Ovary (tissue), 9 donors: ENCODE data around the gene CYP4F12. TPM values are rescaled to one million over a fixed set of nuclear protein-coding genes. Genes with fewer than 3 reads are reported as not detected.

ENCODE experiments used
- DNase-seq, 5 donors: peaks; one replicate each; pipeline ENCODE4 v3.0.0-alpha.2; 2019 to 2020
- H3K27ac ChIP-seq, 2 donors: fragments of 200-600 bp; one replicate each; pipeline versions ENCODE4 v1.5.1 to v1.8.0; 2019 to 2022
- H3K27me3 ChIP-seq: fragments of 200-600 bp; one replicate; pipeline ENCODE4 v1.8.0; 2022
- H3K36me3 ChIP-seq: fragments of 200-600 bp; sonication (generic); one replicate; pipeline ENCODE4 v1.5.1; 2019
- H3K4me1 ChIP-seq: one replicate; pipeline ENCODE4 v1.8.1; 2013; ENCODE audit warnings: mild to moderate bottlenecking, moderate library complexity; ENCODE audit not compliant: insufficient read depth
- H3K4me3 ChIP-seq: fragments of 200-600 bp; sonication (generic); one replicate; pipeline ENCODE4 v1.5.1; 2017
- H3K9me3 ChIP-seq, 2 donors: fragments of 200-600 bp in 1 of 2; sonication (generic) in 1 of 2; one replicate each; pipeline versions ENCODE4 v1.5.1 to v1.8.1; 2013 to 2019; ENCODE audit warnings: mild to moderate bottlenecking in 1 of 2, moderate library complexity in 1 of 2
- CTCF ChIP-seq, 3 donors: fragments of 450-650 bp in 2 of 3; fragments of 200-600 bp in 1 of 3; IDR thresholded peaks; one replicate each; pipeline versions ENCODE4 v1.5.1 to v1.8.0; 2016 to 2022; ENCODE audit warnings: antibody characterized with exemption in 3 of 3, mild to moderate bottlenecking in 1 of 3
- EP300 ChIP-seq: sonication (generic); formaldehyde crosslinking; IDR thresholded peaks from one replicate; pipeline ENCODE4 v1.6.1; 2017; ENCODE audit warnings: antibody characterized with exemption
- POLR2A ChIP-seq: fragments of 450-650 bp; IDR thresholded peaks from one replicate; pipeline ENCODE4 v1.6.1; 2017; ENCODE audit warnings: antibody characterized with exemption, mild to moderate bottlenecking, moderate library complexity
- WGBS, 3 donors: extraction: QIAGEN DNeasy Blood & Tissue Kit in 1 of 3; methylation state at CpG; one replicate each; pipeline versions ENCODE4 v1.1.5 to v1.1.7; 2013 to 2017; 5-methylcytosine and 5-hydroxymethylcytosine counted together
- intact Hi-C, 4 donors: fragments of 100-400 bp; cut with DNase I; formaldehyde crosslinking; loops; one replicate each; pipeline versions ENCODE4 v1.11.0 to v1.15.1; 2022 to 2023
- polyA plus RNA-seq, 2 donors: library from polyadenylated mRNA; stranded (reverse); fragments of 200-250 nt in 1 of 2; fragments of 350-450 nt in 1 of 2; fragmentation: Illumina TruSeq in 1 of 2; extraction: RNeasy Lipid Tissue Mini Kit (QIAGEN cat#74804) in 1 of 2; gene quantifications; one replicate each; pipeline ENCODE4 v1.2.3, GENCODE V29; 2013 to 2014
- total RNA-seq, 7 donors: library from RNA; depleted of rRNA in 2 of 7; stranded (reverse); fragments of >200 nt in 2 of 7; fragmentation: NEBNext Ultra II Directional in 3 of 7; extraction: Animal tissue kit (Norgen Biotek cat#: 25700) in 3 of 7; gene quantifications; one replicate each; pipeline versions ENCODE4 v1.1.0 to v1.2.4, GENCODE V29; 2016 to 2023
- donor health status: DM: no; HTN: no; CAD: no; lungs with moderate emphysema.
- donor health status: DM: no; HTN: no; CAD: no.
- donor health status: Bipolar disorder and iron deficiency.
- donor health status: DM: yes; HTN: yes; CAD: no.
- donor health status: DM: no; HTN: no; CAD: no.
- donor health status: DM: yes; HTN: yes; CAD: no.

The CYP4F12 gene
- total and polyA plus RNA-seq, 9 donors: 2.7 to 14.1 (median 8.9) TPM

GRCh38 chr19:15680478-15681322 lies 7.8 kb downstream of the CYP4F12 start:
- no peaks in the 10 kb centered on the region for H3K9me3 ChIP-seq
- H3K4me1 ChIP-seq: no peaks in the 10 kb centered on the region
- H3K36me3 ChIP-seq: no peaks in the 10 kb centered on the region
- intact Hi-C loops: no loop called here
- no peak overlapping the region for H3K27ac ChIP-seq
- WGBS, 3 donors: 48 to 54% (median 51%) methylated on average over 8 of the region's 8 CpGs
- no peaks in the 10 kb centered on the region for H3K27me3 ChIP-seq
- H3K4me3 ChIP-seq: no peak overlapping the region
- DNase-seq: no peak
- no peak for TF ChIP-seq EP300
- TF ChIP-seq POLR2A: no peak
- TF ChIP-seq CTCF (IDR thresholded peaks at IDR 0.05): no peak

- no peak overlapping the region for H3K27ac ChIP-seq
- H3K4me3 ChIP-seq: no peak overlapping the region
- intact Hi-C loops: no loop called here
- 69 to 79% (median 75%) methylated on average over 10 of the region's 10 CpGs for WGBS, 3 donors
- no peak for DNase-seq
- H3K36me3 ChIP-seq: no peaks in the 10 kb centered on the region
- no peaks in the 10 kb centered on the region for H3K27me3 ChIP-seq
- TF ChIP-seq CTCF (IDR thresholded peaks at IDR 0.05): no peak
- no peak for TF ChIP-seq EP300
- TF ChIP-seq POLR2A: no peak
- H3K4me1 ChIP-seq: no peaks in the 10 kb centered on the region
- no peaks in the 10 kb centered on the region for H3K9me3 ChIP-seq
Observed at GRCh38 chr19:15683411-15683810, 10.5 kb downstream of the CYP4F12 start.

- H3K27ac ChIP-seq: no peak overlapping the region
- H3K4me3 ChIP-seq: no peak overlapping the region
- H3K9me3 ChIP-seq: no peaks in the 10 kb centered on the region
- intact Hi-C loops: no loop called here
- no peak for DNase-seq
- H3K36me3 ChIP-seq: no peaks in the 10 kb centered on the region
- TF ChIP-seq POLR2A (no peak), EP300 (no peak), CTCF (IDR thresholded peaks at IDR 0.05) (no peak)
- WGBS, 3 donors: 20 to 35% (median 23%) methylated on average over 9 of the region's 9 CpGs
- H3K27me3 ChIP-seq: no peaks in the 10 kb centered on the region
- no peaks in the 10 kb centered on the region for H3K4me1 ChIP-seq
Observed at GRCh38 chr19:15684828-15685227, 11.9 kb downstream of the CYP4F12 start.

GRCh38 chr19:15696654-15697194 lies 23.8 kb downstream of the CYP4F12 start:
- Histone ChIP-seq H3K36me3 (no peaks in the 10 kb centered on the region), H3K9me3 (no peaks in the 10 kb centered on the region), H3K4me3 (no peak overlapping the region), H3K4me1 (no peaks in the 10 kb centered on the region), H3K27ac (no peak overlapping the region), H3K27me3 (no peaks in the 10 kb centered on the region)
- intact Hi-C loops: no loop called here
- 66 to 71% (median 69%) methylated on average over 19 of the region's 19 CpGs for WGBS, 3 donors
- DNase-seq: no peak
- no peak for TF ChIP-seq POLR2A
- no peak for TF ChIP-seq CTCF (IDR thresholded peaks at IDR 0.05)
